HepG2 (cell line): ENCODE results near the gene TEDC1. TPM values are rescaled to one million over a fixed set of nuclear protein-coding genes. Genes with fewer than 3 reads are reported as not detected.

Experiments
- ATF1 ChIP-seq: IDR thresholded peaks from 2 replicates; pipeline ENCODE4 v1.6.1; 2016; ENCODE audit warnings: mild to moderate bottlenecking, control low read depth
- FIP1L1 ChIP-seq: fragments of 200-400 bp; formaldehyde crosslinking; IDR thresholded peaks from 2 replicates; pipeline ENCODE4 v1.6.1; 2018; ENCODE audit warnings: low read depth, mild to moderate bottlenecking, low read length, moderate library complexity, borderline replicate concordance; ENCODE audit not compliant: insufficient read depth
- NFATC3 ChIP-seq: sonication (generic); formaldehyde crosslinking; IDR thresholded peaks from 2 replicates; pipeline ENCODE4 v1.5.1; 2020; ENCODE audit warnings: mild to moderate bottlenecking, missing genetic modification reagents
- SP1 ChIP-seq, 2 experiments: fragments of 450-650 bp in 1 of 2; sonication (generic) in 1 of 2; formaldehyde crosslinking in 1 of 2; IDR thresholded peaks; 2 replicates each; pipeline versions ENCODE4 v1.4.0 to v1.6.1; 2016 to 2020; ENCODE audit warnings: missing genetic modification reagents in 1 of 2
- SYNCRIP ChIP-seq: fragments of 200-400 bp; formaldehyde crosslinking; IDR thresholded peaks from 2 replicates; pipeline ENCODE4 v1.6.1; 2018; ENCODE audit warnings: mild to moderate bottlenecking, low read depth, low read length; ENCODE audit not compliant: insufficient read depth
- ZBTB14 ChIP-seq: sonication (generic); formaldehyde crosslinking; IDR thresholded peaks from 2 replicates; pipeline ENCODE4 v1.4.0; 2020; ENCODE audit warnings: missing genetic modification reagents
- ZBTB37 ChIP-seq: sonication (generic); formaldehyde crosslinking; IDR thresholded peaks from 2 replicates; pipeline ENCODE4 v1.4.0; 2020; ENCODE audit warnings: mild to moderate bottlenecking, missing genetic modification reagents
- ZNF687 ChIP-seq: sonication (generic); formaldehyde crosslinking; IDR thresholded peaks from 2 replicates; pipeline ENCODE4 v1.5.1; 2020; ENCODE audit warnings: mild to moderate bottlenecking, missing genetic modification reagents, moderate library complexity
- polyA plus RNA-seq, 8 experiments: library from polyadenylated mRNA; depleted of rRNA in 3 of 8; stranded (reverse) in 7 of 8; unstranded in 1 of 8; fragments of >200 nt; fragmentation: Illumina TruSeq in 4 of 8; extraction: Trizol in 4 of 8; gene quantifications; 2 replicates each; pipeline versions ENCODE4 v1.2.1 to v1.2.3, GENCODE V29; 2011 to 2016; ENCODE audit warnings: low read depth in 4 of 8, missing spikeins in 1 of 8, mixed read lengths in 1 of 8; ENCODE audit not compliant: insufficient read depth in 1 of 8
- total RNA-seq, 5 experiments: library from RNA; depleted of rRNA; stranded (reverse); fragments of >200 nt; fragmentation: Illumina TruSeq; extraction: Trizol; gene quantifications; 2 replicates each; pipeline ENCODE4 v1.2.3, GENCODE V29; 2016; ENCODE audit warnings: low read depth in 1 of 5

The TEDC1 gene
- total and polyA plus RNA-seq, 2 of the 13 experiments (the other 11 are each of a cell fraction or from before 2014, with no cell fraction given) = 5.7 to 27.4 TPM

GRCh38 chr14:105487449-105487985 is 3.5 kb upstream of the TEDC1 start (continued):
- TF ChIP-seq ZBTB37 (CRISPR knock-in tag) (no peak), FIP1L1 (no peak), ATF1 (CRISPR knock-in tag) (no peak), ZNF687 (CRISPR knock-in tag) (peak; percentile 48), ZBTB14 (CRISPR knock-in tag) (peak; percentile 34; the same call in 1 of the 2 replicates), NFATC3 (CRISPR knock-in tag) (no peak), SYNCRIP (no peak), SP1 (IDR thresholded peaks at IDR 0.05) (no peak), SP1 (CRISPR knock-in tag; IDR thresholded peaks at IDR 0.05) (no peak)
